ENCODE data around the gene MRPL54. TPM values are rescaled to one million over a fixed set of nuclear protein-coding genes. Genes with fewer than 3 reads are reported as not detected.

MRPL54 gene
- total RNA-seq, 2 donors from 2014 or later, result 81.0 to 84.4 TPM

GRCh38 chr19:3776479-3777040 is 14.1 kb downstream of the MRPL54 start:
- H3K36me3 ChIP-seq, result no peaks in the 10 kb centered on the region
- peaks cover 7 to 12% of the 10 kb centered on the region in 2 donors for H3K9me3 ChIP-seq
- no peak for TF ChIP-seq CTCF (IDR thresholded peaks at IDR 0.05)
- no peak overlapping the region for H3K27ac ChIP-seq
- DNase-seq (ENCODE audit: low spot score), result no peak
- no peaks in the 10 kb centered on the region for H3K4me1 ChIP-seq
- H3K4me3 ChIP-seq, result no peak overlapping the region
- H3K27me3 ChIP-seq, result no peaks in the 10 kb centered on the region

GRCh38 chr19:3778104-3778867 is 15.8 kb downstream of the MRPL54 start:
- Histone ChIP-seq H3K27me3 (no peaks in the 10 kb centered on the region), H3K4me1 (no peaks in the 10 kb centered on the region), H3K27ac (no peak overlapping the region), H3K4me3 (no peak overlapping the region), H3K9me3 (peaks cover 17 to 26% of the 10 kb centered on the region in 2 donors), H3K36me3 (no peaks in the 10 kb centered on the region)
- no peak for TF ChIP-seq CTCF (IDR thresholded peaks at IDR 0.05)
- DNase-seq (ENCODE audit: low spot score), result no peak

- no peak for DNase-seq (ENCODE audit: low spot score)
- Histone ChIP-seq H3K4me3 (no peak overlapping the region), H3K27me3 (peaks cover 0 to 2% of the 10 kb centered on the region in 2 donors), H3K9me3 (peaks cover 17 to 26% of the 10 kb centered on the region in 2 donors), H3K36me3 (no peaks in the 10 kb centered on the region), H3K4me1 (no peaks in the 10 kb centered on the region), H3K27ac (no peak overlapping the region)
- no peak for TF ChIP-seq CTCF (IDR thresholded peaks at IDR 0.05)
Measured at GRCh38 chr19:3778899-3779723, 16.6 kb downstream of the MRPL54 start.

- peaks cover 17 to 26% of the 10 kb centered on the region in 2 donors for H3K9me3 ChIP-seq
- TF ChIP-seq CTCF (IDR thresholded peaks at IDR 0.05), result no peak
- H3K4me1 ChIP-seq, result peaks cover 0 to 7% of the 10 kb centered on the region in 2 donors
- H3K36me3 ChIP-seq, result no peaks in the 10 kb centered on the region
- peaks cover 0 to 7% of the 10 kb centered on the region in 2 donors for H3K27me3 ChIP-seq
- no peak overlapping the region for H3K27ac ChIP-seq
- no peak for DNase-seq (ENCODE audit: low spot score)
- no peak overlapping the region for H3K4me3 ChIP-seq
Measured at GRCh38 chr19:3780786-3781304, 18.4 kb downstream of the MRPL54 start.

- Histone ChIP-seq H3K27me3 (peaks cover 0 to 7% of the 10 kb centered on the region in 2 donors), H3K4me1 (peaks cover 0 to 9% of the 10 kb centered on the region in 2 donors), H3K36me3 (no peaks in the 10 kb centered on the region), H3K27ac (no peak overlapping the region), H3K4me3 (no peak overlapping the region), H3K9me3 (peaks cover 17 to 26% of the 10 kb centered on the region in 2 donors)
- TF ChIP-seq CTCF (IDR thresholded peaks at IDR 0.05), result no peak
- DNase-seq (ENCODE audit: low spot score), result no peak
Measured at GRCh38 chr19:3781603-3782002, 19.1 kb downstream of the MRPL54 start.

All from right atrium auricular region (tissue), 2 donors.